Sigmoid colon (tissue), 7 donors: Measurements from ENCODE around the gene TPX2. TPM values are rescaled to one million over a fixed set of nuclear protein-coding genes. Genes with fewer than 3 reads are reported as not detected.

Experiments used
- DNase-seq: peaks from one replicate; pipeline ENCODE4 v3.0.0-alpha.2; 2019
- H3K27ac ChIP-seq, 4 donors: fragments of 200-600 bp; sonication (generic); one replicate each; pipeline ENCODE4 v1.5.1; 2016 to 2019; ENCODE audit warnings: mild to moderate bottlenecking in 1 of 4
- H3K27me3 ChIP-seq, 3 donors: fragments of 200-600 bp; sonication (generic); one replicate each; pipeline ENCODE4 v1.5.1; 2019; ENCODE audit warnings: mild to moderate bottlenecking in 1 of 3
- H3K36me3 ChIP-seq, 4 donors: fragments of 200-600 bp; sonication (generic); one replicate each; pipeline ENCODE4 v1.5.1; 2016 to 2019
- H3K4me1 ChIP-seq, 4 donors: fragments of 200-600 bp; sonication (generic); one replicate each; pipeline ENCODE4 v1.5.1; 2017 to 2019
- H3K4me3 ChIP-seq, 4 donors: fragments of 200-600 bp; sonication (generic); one replicate each; pipeline ENCODE4 v1.5.1; 2017 to 2019; ENCODE audit warnings: mild to moderate bottlenecking in 2 of 4, moderate library complexity in 1 of 4
- H3K9me3 ChIP-seq, 4 donors: fragments of 200-600 bp in 3 of 4; sonication (generic) in 3 of 4; one replicate each; pipeline versions ENCODE4 v1.5.1 to v1.6.1; 2013 to 2019
- CTCF ChIP-seq, 4 experiments: fragments of 450-650 bp in 3 of 4; fragments of 200-600 bp in 1 of 4; IDR thresholded peaks; one replicate each; pipeline ENCODE4 v1.5.1; 2016 to 2019; ENCODE audit warnings: antibody characterized with exemption in 4 of 4, mild to moderate bottlenecking in 3 of 4, moderate library complexity in 2 of 4
- EP300 ChIP-seq, 4 donors: sonication (generic); formaldehyde crosslinking; IDR thresholded peaks; one replicate each; pipeline ENCODE4 v1.6.1; 2017; ENCODE audit warnings: antibody characterized with exemption in 4 of 4
- POLR2A ChIP-seq, 2 donors: fragments of 450-650 bp; IDR thresholded peaks; one replicate each; pipeline ENCODE4 v1.6.1; 2016; ENCODE audit warnings: antibody characterized with exemption in 2 of 2, mild to moderate bottlenecking in 2 of 2, moderate library complexity in 2 of 2
- POLR2AphosphoS5 ChIP-seq, 4 donors: sonication (generic); formaldehyde crosslinking; IDR thresholded peaks; one replicate each; pipeline ENCODE4 v1.6.1; 2017; ENCODE audit warnings: antibody characterized with exemption in 4 of 4
- WGBS, 2 donors: extraction: QIAGEN DNeasy Blood & Tissue Kit; methylation state at CpG; one replicate each; pipeline ENCODE4 v1.1.7; 2013; 5-methylcytosine and 5-hydroxymethylcytosine counted together
- intact Hi-C: fragments of 100-400 bp; cut with DNase I; formaldehyde crosslinking; loops from one replicate; pipeline ENCODE4 v1.15.1; 2023
- polyA plus RNA-seq, 3 donors: library from polyadenylated mRNA; stranded (reverse); fragments of 200-250 nt; gene quantifications; one replicate each; pipeline ENCODE4 v1.2.3, GENCODE V29; 2013
- total RNA-seq, 4 donors: library from RNA; depleted of rRNA; stranded (reverse); fragments of >200 nt; gene quantifications; one replicate each; pipeline ENCODE4 v1.1.0, GENCODE V29; 2016
- donor health status: healthy with polysubstance abuse.
- donor health status: Bipolar disorder and iron deficiency.
- donor health status: healthy.

TPX2 gene
- total and polyA plus RNA-seq, 7 donors = 0.36 to 24.0 (median 2.4) TPM; not detected in 2

GRCh38 chr20:31704225-31705119 is 34.6 kb upstream of the TPX2 start:
- Histone ChIP-seq H3K27me3 (no peaks in the 10 kb centered on the region), H3K27ac (peak overlapping the region in 2 of 4 donors; percentile 35 to 56), H3K4me3 (no peak overlapping the region), H3K36me3 (peaks cover 0 to 18% (median 11%) of the 10 kb centered on the region in 4 donors), H3K9me3 (no peaks in the 10 kb centered on the region), H3K4me1 (peaks cover 0 to 38% (median 33%) of the 10 kb centered on the region in 4 donors)
- DNase-seq = peak; percentile 57
- 37 to 75% methylated on average over 11 of the region's 11 CpGs for WGBS, 2 donors
- intact Hi-C loops = no loop called here
- TF ChIP-seq POLR2AphosphoS5 (IDR thresholded peaks at IDR 0.05) = peak in 1 of 4 donors; percentile 30
- no peak for TF ChIP-seq EP300 (IDR thresholded peaks at IDR 0.05)
- no peak for TF ChIP-seq POLR2A (IDR thresholded peaks at IDR 0.05)
- no peak for TF ChIP-seq CTCF (IDR thresholded peaks at IDR 0.05)

GRCh38 chr20:31705191-31705590 is 33.9 kb upstream of the TPX2 start:
- Histone ChIP-seq H3K4me3 (no peak overlapping the region), H3K36me3 (peaks cover 0 to 18% (median 11%) of the 10 kb centered on the region in 4 donors), H3K27me3 (no peaks in the 10 kb centered on the region), H3K27ac (peak overlapping the region in 2 of 4 donors; percentile 35 to 55), H3K9me3 (no peaks in the 10 kb centered on the region), H3K4me1 (peaks cover 0 to 31% (median 29%) of the 10 kb centered on the region in 4 donors)
- no peak for DNase-seq
- intact Hi-C loops = no loop called here
- no peak for TF ChIP-seq POLR2AphosphoS5 (IDR thresholded peaks at IDR 0.05)

- H3K4me3 ChIP-seq = no peak overlapping the region
- no peaks in the 10 kb centered on the region for H3K27me3 ChIP-seq
- intact Hi-C loops = no loop called here
- 71 to 75% methylated on average over 4 of the region's 4 CpGs for WGBS, 2 donors
- peaks cover 0 to 34% (median 31%) of the 10 kb centered on the region in 4 donors for H3K4me1 ChIP-seq
- H3K27ac ChIP-seq = peak overlapping the region in 1 of 4 donors; percentile 55
- no peaks in the 10 kb centered on the region for H3K9me3 ChIP-seq
- peaks cover 0 to 18% (median 11%) of the 10 kb centered on the region in 4 donors for H3K36me3 ChIP-seq
- DNase-seq = no peak
- TF ChIP-seq EP300 (IDR thresholded peaks at IDR 0.05) (no peak), CTCF (IDR thresholded peaks at IDR 0.05) (no peak), POLR2A (IDR thresholded peaks at IDR 0.05) (no peak), POLR2AphosphoS5 (IDR thresholded peaks at IDR 0.05) (no peak)
Measured at GRCh38 chr20:31705598-31706597, 33.2 kb upstream of the TPX2 start.

GRCh38 chr20:31706607-31707257 is 32.4 kb upstream of the TPX2 start:
- no peak overlapping the region for H3K4me3 ChIP-seq
- 89 to 93% methylated on average over 2 of the region's 2 CpGs for WGBS, 2 donors
- no peaks in the 10 kb centered on the region for H3K9me3 ChIP-seq
- peaks cover 0 to 43% (median 39%) of the 10 kb centered on the region in 4 donors for H3K4me1 ChIP-seq
- H3K27me3 ChIP-seq = no peaks in the 10 kb centered on the region
- peaks cover 0 to 18% (median 9%) of the 10 kb centered on the region in 4 donors for H3K36me3 ChIP-seq
- H3K27ac ChIP-seq = no peak overlapping the region
- intact Hi-C loops = no loop called here
- TF ChIP-seq POLR2AphosphoS5 (IDR thresholded peaks at IDR 0.05) (no peak), CTCF (IDR thresholded peaks at IDR 0.05) (no peak), POLR2A (IDR thresholded peaks at IDR 0.05) (no peak), EP300 (IDR thresholded peaks at IDR 0.05) (no peak)
- DNase-seq = no peak
